CD14-positive monocyte (primary cell): ENCODE data around the gene RRAS. TPM values are rescaled to one million over a fixed set of nuclear protein-coding genes. Genes with fewer than 3 reads are reported as not detected.
A peak's percentile ranks its signal among the peaks of the same experiment; 100 is the strongest.

Experiments
- DNase-seq, 3 donors: peaks; one replicate each; pipeline ENCODE4 v3.0.0-alpha.2; 2011 to 2022
- H2AFZ ChIP-seq: 2 replicates; pipeline ENCODE4 v1.6.0; 2012; ENCODE audit warnings: mild to moderate bottlenecking, low read depth, low read length, inconsistent platforms; ENCODE audit not compliant: insufficient read depth, poor library complexity, severe bottlenecking
- H3K27ac ChIP-seq, 2 donors: 1 replicate in 1 of 2; 2 replicates in 1 of 2; pipeline ENCODE4 v1.5.1; 2012 to 2013; ENCODE audit warnings: low read length in 2 of 2, control low read depth in 1 of 2, inconsistent platforms in 1 of 2, low read depth in 1 of 2, mild to moderate bottlenecking in 1 of 2
- H3K27me3 ChIP-seq, 2 donors: one replicate each; pipeline versions ENCODE4 v1.6.0 to v1.6.1; 2011 to 2013; ENCODE audit warnings: low read length in 2 of 2; ENCODE audit not compliant: control insufficient read depth in 2 of 2, insufficient read depth in 2 of 2
- H3K36me3 ChIP-seq, 2 donors: replicated peaks in 1 of 2; 1 replicate in 1 of 2; 2 replicates in 1 of 2; pipeline versions ENCODE4 v1.5.1 to v1.6.1; 2012 to 2013; ENCODE audit warnings: low read length in 2 of 2, control low read depth in 1 of 2, inconsistent platforms in 1 of 2, mild to moderate bottlenecking in 1 of 2; ENCODE audit not compliant: insufficient read depth in 2 of 2, control insufficient read depth in 1 of 2
- H3K4me1 ChIP-seq, 2 donors: 1 replicate in 1 of 2; 2 replicates in 1 of 2; pipeline versions ENCODE4 v1.5.1 to v1.6.1; 2012 to 2013; ENCODE audit warnings: low read length in 2 of 2, control low read depth in 1 of 2, inconsistent platforms in 1 of 2, mild to moderate bottlenecking in 1 of 2, moderate library complexity in 1 of 2; ENCODE audit not compliant: insufficient read depth in 2 of 2, control insufficient read depth in 1 of 2
- H3K4me2 ChIP-seq: replicated peaks from 2 replicates; pipeline ENCODE3; 2012; ENCODE audit warnings: low read length, moderate library complexity, mild to moderate bottlenecking; ENCODE audit not compliant: poor library complexity, severe bottlenecking; ENCODE audit errors: extremely low read depth
- H3K4me3 ChIP-seq, 3 experiments: fragments of 200-600 bp in 1 of 3; sonication (generic) in 1 of 3; replicated peaks in 1 of 3; 1 replicate in 2 of 3; 2 replicates in 1 of 3; pipeline ENCODE4 v1.5.1; 2011 to 2013; ENCODE audit warnings: low read length in 3 of 3, mild to moderate bottlenecking in 3 of 3, control low read depth in 2 of 3, low read depth in 2 of 3, inconsistent platforms in 1 of 3, moderate library complexity in 1 of 3
- H3K79me2 ChIP-seq: 2 replicates; pipeline ENCODE4 v1.6.0; 2012; ENCODE audit warnings: mild to moderate bottlenecking, control low read depth, inconsistent platforms, low read length, moderate library complexity; ENCODE audit not compliant: insufficient read depth
- H3K9ac ChIP-seq: 2 replicates; pipeline ENCODE4 v1.6.0; 2017; ENCODE audit warnings: low read length, mild to moderate bottlenecking; ENCODE audit not compliant: insufficient read depth, poor library complexity, severe bottlenecking
- H3K9me3 ChIP-seq, 2 donors: replicated peaks in 1 of 2; 1 replicate in 1 of 2; 2 replicates in 1 of 2; pipeline versions ENCODE4 v1.5.1 to v1.6.1; 2012 to 2013; ENCODE audit warnings: low read length in 2 of 2, control low read depth in 1 of 2; ENCODE audit not compliant: control insufficient read depth in 1 of 2, insufficient read depth in 1 of 2
- H4K20me1 ChIP-seq: 2 replicates; pipeline ENCODE4 v1.6.0; 2012; ENCODE audit warnings: mild to moderate bottlenecking, low read length, control low read depth, moderate library complexity; ENCODE audit not compliant: insufficient read depth
- H3K27ac Mint-ChIP-seq, 7 donors: one replicate each; pipeline ENCODE4 v1.8.0; 2020; ENCODE audit warnings: mild to moderate bottlenecking in 7 of 7, mixed read lengths in 7 of 7, moderate library complexity in 6 of 7, inconsistent platforms in 2 of 7
- H3K27me3 Mint-ChIP-seq, 3 donors: one replicate each; pipeline ENCODE4 v1.8.0; 2021 to 2022; ENCODE audit warnings: low read depth in 3 of 3, mild to moderate bottlenecking in 3 of 3, mixed read lengths in 3 of 3, moderate library complexity in 3 of 3, inconsistent platforms in 1 of 3
- H3K36me3 Mint-ChIP-seq, 2 donors: one replicate each; pipeline ENCODE4 v1.8.0; 2020; ENCODE audit warnings: mixed read lengths in 2 of 2, inconsistent platforms in 1 of 2, mild to moderate bottlenecking in 1 of 2
- H3K4me1 Mint-ChIP-seq: one replicate; pipeline ENCODE4 v1.8.0; 2020; ENCODE audit warnings: mild to moderate bottlenecking, mixed read lengths
- H3K4me3 Mint-ChIP-seq, 2 donors: one replicate each; pipeline ENCODE4 v1.8.0; 2020; ENCODE audit warnings: mild to moderate bottlenecking in 2 of 2, mixed read lengths in 2 of 2, moderate library complexity in 1 of 2
- H3K9me3 Mint-ChIP-seq, 7 donors: one replicate each; pipeline ENCODE4 v1.8.0; 2020 to 2022; ENCODE audit warnings: mixed read lengths in 7 of 7, mild to moderate bottlenecking in 6 of 7, moderate library complexity in 6 of 7, inconsistent platforms in 2 of 7
- CTCF ChIP-seq: fragments of 200-600 bp; IDR thresholded peaks from one replicate; pipeline ENCODE4 v1.8.0; 2022; ENCODE audit warnings: antibody characterized with exemption, mild to moderate bottlenecking
- WGBS: methylation state at CpG from one replicate; pipeline ENCODE4 v1.1.5; 2013; ENCODE audit warnings: missing lambda C conversion rate; ENCODE audit not compliant: insufficient coverage; 5-methylcytosine and 5-hydroxymethylcytosine counted together
- intact Hi-C, 2 donors: fragments of 100-400 bp; cut with micrococcal nuclease; formaldehyde crosslinking; loops; one replicate each; pipeline versions ENCODE4 v1.15.0 to v1.15.1; 2023
- polyA plus RNA-seq, 3 donors: library from polyadenylated mRNA; depleted of rRNA in 1 of 3; unstranded in 2 of 3; stranded (reverse) in 1 of 3; fragments of 300-500 nt in 2 of 3; fragments of >200 nt in 1 of 3; fragmentation: Illumina TruSeq in 2 of 3; gene quantifications; 1 replicate in 2 of 3; 2 replicates in 1 of 3; pipeline ENCODE4 v1.2.3, GENCODE V29; 2012 to 2021

Gene RRAS
- polyA plus RNA-seq, 3 donors, result 74.9 to 91.7 (median 80.0) TPM

GRCh38 chr19:49681830-49682229 is 41.9 kb upstream of the RRAS start:
- Histone ChIP-seq H3K4me3 (no peak overlapping the region), H3K27ac (no peak overlapping the region), H3K27me3 (no peaks in the 10 kb centered on the region), H4K20me1 (peaks cover 25% of the 10 kb centered on the region), H2AFZ (no peak overlapping the region), H3K9me3 (no peaks in the 10 kb centered on the region), H3K4me2 (no peak overlapping the region), H3K36me3 (peaks cover 33 to 47% of the 10 kb centered on the region in 2 donors), H3K4me1 (peaks cover 18 to 33% of the 10 kb centered on the region in 2 donors), H3K9ac (no peak overlapping the region), H3K79me2 (peaks cover 37% of the 10 kb centered on the region)
- Mint-ChIP-seq H3K27ac (peak overlapping the region in 3 of 7 donors; percentile 13 to 72 (median 46)), H3K4me1 (peaks cover 14% of the 10 kb centered on the region), H3K9me3 (peaks cover 0 to 2% (median 0%) of the 10 kb centered on the region in 7 donors), H3K4me3 (no peak overlapping the region), H3K36me3 (peaks cover 41 to 53% of the 10 kb centered on the region in 2 donors), H3K27me3 (peaks cover 0 to 6% (median 0%) of the 10 kb centered on the region in 3 donors)
- no peak for DNase-seq
- TF ChIP-seq CTCF, result no peak
- 97% methylated on average over 15 of the region's 19 CpGs for WGBS
- intact Hi-C loops, result no loop called here

- peak; percentile 85 to 92 (median 86) for DNase-seq
- H3K36me3 Mint-ChIP-seq, result peaks cover 35 to 46% of the 10 kb centered on the region in 2 donors
- intact Hi-C loops, result no loop called here
- peaks cover 25% of the 10 kb centered on the region for H4K20me1 ChIP-seq
- no peaks in the 10 kb centered on the region for H3K9me3 ChIP-seq
- H3K79me2 ChIP-seq, result peaks cover 37% of the 10 kb centered on the region
- peaks cover 0 to 2% (median 0%) of the 10 kb centered on the region in 7 donors for H3K9me3 Mint-ChIP-seq
- H3K27ac Mint-ChIP-seq, result peak overlapping the region in 3 of 7 donors; percentile 27 to 84 (median 73)
- H3K27me3 Mint-ChIP-seq, result peaks cover 0 to 7% (median 0%) of the 10 kb centered on the region in 3 donors
- peak; percentile 97 for TF ChIP-seq CTCF
- H3K4me3 ChIP-seq, result peak overlapping the region in 2 of 3 experiments; percentile 8 to 68
- peak overlapping the region; percentile 75 for H3K4me2 ChIP-seq
- peak overlapping the region; percentile 73 for H2AFZ ChIP-seq
- H3K4me1 ChIP-seq, result peaks cover 23 to 37% of the 10 kb centered on the region in 2 donors
- peak overlapping the region in 1 of 2 donors; percentile 45 for H3K27ac ChIP-seq
- peaks cover 18% of the 10 kb centered on the region for H3K4me1 Mint-ChIP-seq
- H3K36me3 ChIP-seq, result peaks cover 26 to 39% of the 10 kb centered on the region in 2 donors
- H3K9ac ChIP-seq, result no peak overlapping the region
- no peaks in the 10 kb centered on the region for H3K27me3 ChIP-seq
- 40% methylated on average over 34 of the region's 40 CpGs for WGBS
- H3K4me3 Mint-ChIP-seq, result no peak overlapping the region
Measured at GRCh38 chr19:49680421-49681351, 40.7 kb upstream of the RRAS start.
